ENCODE data around the gene CCDC102B.

DNA sequence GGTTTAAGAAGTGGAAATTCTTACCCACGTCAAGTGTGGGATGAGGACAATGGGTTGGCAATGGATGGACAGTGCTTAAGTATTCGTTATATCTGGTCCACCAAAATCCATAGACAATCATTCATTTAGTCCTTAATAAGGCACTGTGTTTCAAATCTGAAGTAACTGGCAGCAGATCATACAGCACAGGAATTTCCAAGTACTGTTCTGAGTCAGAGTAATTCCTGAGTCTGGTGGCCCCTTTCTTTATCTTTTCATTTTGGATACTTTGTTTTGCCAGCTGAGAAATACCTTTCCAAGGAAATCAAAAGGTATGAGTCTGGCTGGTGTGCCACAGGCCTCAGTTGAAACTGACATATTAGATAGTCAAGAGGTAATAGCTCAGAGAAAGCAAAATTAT lies 31.4 kb upstream of the CCDC102B start:
- TF ChIP-seq, protein P1, sequence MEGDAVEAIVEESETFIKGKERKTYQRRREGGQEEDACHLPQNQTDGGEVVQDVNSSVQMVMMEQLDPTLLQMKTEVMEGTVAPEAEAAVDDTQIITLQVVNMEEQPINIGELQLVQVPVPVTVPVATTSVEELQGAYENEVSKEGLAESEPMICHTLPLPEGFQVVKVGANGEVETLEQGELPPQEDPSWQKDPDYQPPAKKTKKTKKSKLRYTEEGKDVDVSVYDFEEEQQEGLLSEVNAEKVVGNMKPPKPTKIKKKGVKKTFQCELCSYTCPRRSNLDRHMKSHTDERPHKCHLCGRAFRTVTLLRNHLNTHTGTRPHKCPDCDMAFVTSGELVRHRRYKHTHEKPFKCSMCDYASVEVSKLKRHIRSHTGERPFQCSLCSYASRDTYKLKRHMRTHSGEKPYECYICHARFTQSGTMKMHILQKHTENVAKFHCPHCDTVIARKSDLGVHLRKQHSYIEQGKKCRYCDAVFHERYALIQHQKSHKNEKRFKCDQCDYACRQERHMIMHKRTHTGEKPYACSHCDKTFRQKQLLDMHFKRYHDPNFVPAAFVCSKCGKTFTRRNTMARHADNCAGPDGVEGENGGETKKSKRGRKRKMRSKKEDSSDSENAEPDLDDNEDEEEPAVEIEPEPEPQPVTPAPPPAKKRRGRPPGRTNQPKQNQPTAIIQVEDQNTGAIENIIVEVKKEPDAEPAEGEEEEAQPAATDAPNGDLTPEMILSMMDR (IDR thresholded peaks at IDR 0.05), result no peak
- TF ChIP-seq POLR2A (IDR thresholded peaks at IDR 0.05) (no peak), EP300 (IDR thresholded peaks at IDR 0.05) (no peak)

All from ovary (tissue), 3 donors.